H9 (cell line): Measurements from ENCODE around the gene LGALS4. TPM values are rescaled to one million over a fixed set of nuclear protein-coding genes. Genes with fewer than 3 reads are reported as not detected.

ENCODE experiments used
- DNase-seq: peaks from one replicate; pipeline ENCODE4 v3.0.0-alpha.2; 2017
- H2AFZ ChIP-seq: one replicate; pipeline ENCODE4 v1.6.1; 2013; ENCODE audit warnings: mild to moderate bottlenecking, low read length, control low read depth, moderate library complexity
- H2AK5ac ChIP-seq: 2 replicates; pipeline ENCODE4 v1.6.1; 2013; ENCODE audit warnings: low read length, control low read depth, mixed read lengths; ENCODE audit not compliant: insufficient read length
- H2BK120ac ChIP-seq: one replicate; pipeline ENCODE4 v1.6.1; 2013; ENCODE audit warnings: low read depth, mild to moderate bottlenecking, low read length, control low read depth, inconsistent platforms; ENCODE audit not compliant: poor library complexity, severe bottlenecking
- H2BK12ac ChIP-seq: 2 replicates; pipeline ENCODE4 v1.6.1; 2013; ENCODE audit warnings: low read length, control low read depth, mixed read lengths, low read depth; ENCODE audit not compliant: insufficient read length
- H2BK15ac ChIP-seq: 2 replicates; pipeline ENCODE4 v1.6.1; 2013; ENCODE audit warnings: low read depth, low read length, control low read depth
- H2BK20ac ChIP-seq: one replicate; pipeline ENCODE4 v1.6.1; 2013; ENCODE audit warnings: low read depth, mild to moderate bottlenecking, low read length, control low read depth, inconsistent platforms; ENCODE audit not compliant: poor library complexity, severe bottlenecking
- H2BK5ac ChIP-seq: 2 replicates; pipeline ENCODE4 v1.6.1; 2013; ENCODE audit warnings: low read length, control low read depth, mixed read lengths; ENCODE audit not compliant: insufficient read length
- H3K14ac ChIP-seq: 2 replicates; pipeline ENCODE4 v1.6.1; 2013; ENCODE audit warnings: low read length, control low read depth; ENCODE audit not compliant: insufficient read depth
- H3K18ac ChIP-seq: 2 replicates; pipeline ENCODE4 v1.6.1; 2013; ENCODE audit warnings: low read depth, mild to moderate bottlenecking, mixed read lengths, low read length, control low read depth; ENCODE audit not compliant: insufficient read length
- H3K23ac ChIP-seq: 2 replicates; pipeline ENCODE4 v1.6.1; 2013; ENCODE audit warnings: low read length, control low read depth, mixed read lengths, low read depth; ENCODE audit not compliant: insufficient read length
- H3K23me2 ChIP-seq: 2 replicates; pipeline ENCODE4 v1.6.1; 2013; ENCODE audit warnings: low read depth, mild to moderate bottlenecking, mixed read lengths, low read length, control low read depth; ENCODE audit not compliant: insufficient read length, poor library complexity, severe bottlenecking
- H3K27ac ChIP-seq: 2 replicates; pipeline ENCODE4 v1.5.1; 2013; ENCODE audit warnings: low read length, control low read depth, mixed read lengths, low read depth; ENCODE audit not compliant: insufficient read length
- H3K27me3 ChIP-seq: 2 replicates; pipeline ENCODE4 v1.6.1; 2013; ENCODE audit warnings: low read length, control low read depth, inconsistent platforms; ENCODE audit not compliant: insufficient read depth
- H3K4ac ChIP-seq: 2 replicates; pipeline ENCODE4 v1.6.1; 2013; ENCODE audit warnings: low read depth, mild to moderate bottlenecking, control low read depth, inconsistent platforms, low read length, moderate library complexity
- H3K4me1 ChIP-seq: 2 replicates; pipeline ENCODE4 v1.6.1; 2013; ENCODE audit warnings: low read length, control low read depth, inconsistent platforms; ENCODE audit not compliant: insufficient read depth
- H3K4me2 ChIP-seq: 2 replicates; pipeline ENCODE4 v1.6.1; 2013; ENCODE audit warnings: low read length, control low read depth, mixed read lengths; ENCODE audit not compliant: insufficient read length, insufficient read depth
- H3K56ac ChIP-seq: 2 replicates; pipeline ENCODE4 v1.6.1; 2013; ENCODE audit warnings: low read depth, mild to moderate bottlenecking, mixed read lengths, low read length, control low read depth; ENCODE audit not compliant: insufficient read length
- H3K79me1 ChIP-seq: 2 replicates; pipeline ENCODE4 v1.6.1; 2013; ENCODE audit warnings: low read depth, mild to moderate bottlenecking, moderate library complexity, low read length, control low read depth, inconsistent platforms; ENCODE audit not compliant: insufficient read depth, poor library complexity, severe bottlenecking
- H3K79me2 ChIP-seq: 2 replicates; pipeline ENCODE4 v1.6.1; 2013; ENCODE audit warnings: low read length, control low read depth, inconsistent platforms; ENCODE audit not compliant: insufficient read depth
- H3K9ac ChIP-seq: 2 replicates; pipeline ENCODE4 v1.6.1; 2013; ENCODE audit warnings: low read length, control low read depth, mixed read lengths; ENCODE audit not compliant: insufficient read length; ENCODE audit errors: extremely low read depth
- H3K9me3 ChIP-seq: one replicate; pipeline ENCODE4 v1.6.1; 2013; ENCODE audit warnings: low read depth, low read length, inconsistent platforms; ENCODE audit not compliant: control insufficient read depth
- H3T11ph ChIP-seq: one replicate; pipeline ENCODE4 v1.6.1; 2013; ENCODE audit warnings: mild to moderate bottlenecking, low read length, control low read depth, inconsistent platforms
- H4K20me1 ChIP-seq: one replicate; pipeline ENCODE4 v1.6.1; 2013; ENCODE audit not compliant: control insufficient read depth, insufficient read length, insufficient read depth
- H4K5ac ChIP-seq: 2 replicates; pipeline ENCODE4 v1.6.1; 2013; ENCODE audit warnings: low read depth, mild to moderate bottlenecking, mixed read lengths, low read length, control low read depth; ENCODE audit not compliant: insufficient read length
- H4K8ac ChIP-seq: replicated peaks from 2 replicates; pipeline ENCODE4 v1.6.1; 2013; ENCODE audit warnings: low read length, control low read depth, mixed read lengths, low read depth; ENCODE audit not compliant: insufficient read length
- H4K91ac ChIP-seq: 2 replicates; pipeline ENCODE4 v1.6.1; 2013; ENCODE audit warnings: low read depth, mild to moderate bottlenecking, moderate library complexity, mixed read lengths, low read length, control low read depth; ENCODE audit not compliant: insufficient read length
- H3K27ac Mint-ChIP-seq, 3 experiments: 2 replicates in 2 of 3; 3 replicates in 1 of 3; pipeline ENCODE4 v1.8.0; 2020 to 2021; ENCODE audit warnings: mixed read lengths in 3 of 3, mild to moderate bottlenecking in 1 of 3, moderate library complexity in 1 of 3
- H3K27me3 Mint-ChIP-seq: 2 replicates; pipeline ENCODE4 v1.8.0; 2021; ENCODE audit warnings: low read depth, mild to moderate bottlenecking, moderate library complexity, mixed read lengths
- H3K36me3 Mint-ChIP-seq, 3 experiments: 2 replicates in 2 of 3; 3 replicates in 1 of 3; pipeline ENCODE4 v1.8.0; 2020 to 2021; ENCODE audit warnings: low read depth in 3 of 3, mixed read lengths in 3 of 3; ENCODE audit not compliant: insufficient read depth in 1 of 3
- H3K4me1 Mint-ChIP-seq, 2 experiments: 2 replicates each; pipeline ENCODE4 v1.8.0; 2020; ENCODE audit warnings: mixed read lengths in 2 of 2
- H3K4me3 Mint-ChIP-seq, 2 experiments: 2 replicates in 1 of 2; 3 replicates in 1 of 2; pipeline ENCODE4 v1.8.0; 2020 to 2021; ENCODE audit warnings: mild to moderate bottlenecking in 2 of 2, mixed read lengths in 2 of 2, moderate library complexity in 1 of 2
- H3K9me3 Mint-ChIP-seq, 2 experiments: 2 replicates in 1 of 2; 3 replicates in 1 of 2; pipeline ENCODE4 v1.8.0; 2020; ENCODE audit warnings: mild to moderate bottlenecking in 2 of 2, mixed read lengths in 2 of 2, moderate library complexity in 1 of 2
- CTCF ChIP-seq: fragments of 200-600 bp; sonication (generic); conservative IDR thresholded peaks from 3 replicates; pipeline ENCODE4 v1.8.0; 2021; ENCODE audit warnings: antibody characterized with exemption, mild to moderate bottlenecking
- WGBS: extraction: QIAGEN DNeasy Blood & Tissue Kit; methylation state at CpG from one replicate; pipeline ENCODE4 v1.1.7; 2013; ENCODE audit warnings: missing lambda C conversion rate, low lambda C conversion rate, mixed read lengths; ENCODE audit not compliant: insufficient read length; ENCODE audit errors: extremely low coverage; 5-methylcytosine and 5-hydroxymethylcytosine counted together
- total RNA-seq: library from RNA; stranded (reverse); gene quantifications from 2 replicates; pipeline ENCODE4 v1.2.1, GENCODE V29; 2021

LGALS4 gene
- total RNA-seq, 1 experiment from 2014 or later = 0.68 TPM

- H3T11ph ChIP-seq = no peak overlapping the region
- no peak for TF ChIP-seq CTCF
- 0 out of 2 replicates have a peak, but pooled peaks cover 3% of the 10 kb centered on the region for H3K4me1 ChIP-seq
- H3K4me2 ChIP-seq = no peak overlapping the region
- no peaks in the 10 kb centered on the region for H4K20me1 ChIP-seq
- H3K27ac ChIP-seq = no peak overlapping the region
- H4K91ac ChIP-seq = no peak overlapping the region
- peaks cover 4 to 7% of the 10 kb centered on the region in 2 experiments for H3K4me1 Mint-ChIP-seq
- no peak overlapping the region for H4K8ac ChIP-seq
- DNase-seq = no peak
- H2AK5ac ChIP-seq = no peak overlapping the region
- H3K27ac Mint-ChIP-seq = no peak overlapping the region
- no peak overlapping the region for H3K9ac ChIP-seq
- no peak overlapping the region for H2BK5ac ChIP-seq
- H3K14ac ChIP-seq = no peak overlapping the region
- H3K27me3 Mint-ChIP-seq = peaks cover 2% of the 10 kb centered on the region; the same call in 1 of the 2 replicates
- H3K9me3 Mint-ChIP-seq = peaks cover 0 to 5% of the 10 kb centered on the region in 2 experiments; a peak in 3 of 5 replicates
- H2BK20ac ChIP-seq = no peak overlapping the region
- WGBS = no CpG with 5 or more reads among the region's 5 CpGs
- H3K18ac ChIP-seq = no peak overlapping the region
- H3K79me2 ChIP-seq = no peaks in the 10 kb centered on the region
- H2BK15ac ChIP-seq = no peak overlapping the region
- no peak overlapping the region for H2AFZ ChIP-seq
- H3K79me1 ChIP-seq = no peaks in the 10 kb centered on the region
- H3K36me3 Mint-ChIP-seq = no peaks in the 10 kb centered on the region
- no peak overlapping the region for H3K4ac ChIP-seq
- H2BK120ac ChIP-seq = no peak overlapping the region
- no peak overlapping the region for H4K5ac ChIP-seq
- H3K23me2 ChIP-seq = no peaks in the 10 kb centered on the region
- H3K4me3 Mint-ChIP-seq = no peak overlapping the region
- no peak overlapping the region for H3K23ac ChIP-seq
- H2BK12ac ChIP-seq = no peak overlapping the region
- H3K9me3 ChIP-seq = no peaks in the 10 kb centered on the region
- no peak overlapping the region for H3K56ac ChIP-seq
- H3K27me3 ChIP-seq = no peaks in the 10 kb centered on the region
Measured at GRCh38 chr19:38793671-38794070, 19.1 kb downstream of the LGALS4 start.
